GM18517 (cell line): ENCODE measurements around the gene ABCC4.
A peak's percentile ranks its signal among the peaks of the same experiment; 100 is the strongest.
"Not testable (repeated sequence)": the region's sequence is repeated elsewhere in the genome, so short reads cannot be mapped to it uniquely, and the experiment has no call there.

Experiments
- ATAC-seq: cut with Tn5 transposase; IDR thresholded peaks from one replicate; pipeline ENCODE4 v1.9.1; 2021; ENCODE audit warnings: mild to moderate bottlenecking, moderate library complexity; ENCODE audit not compliant: unreplicated experiment

The ABCC4 gene

DNA sequence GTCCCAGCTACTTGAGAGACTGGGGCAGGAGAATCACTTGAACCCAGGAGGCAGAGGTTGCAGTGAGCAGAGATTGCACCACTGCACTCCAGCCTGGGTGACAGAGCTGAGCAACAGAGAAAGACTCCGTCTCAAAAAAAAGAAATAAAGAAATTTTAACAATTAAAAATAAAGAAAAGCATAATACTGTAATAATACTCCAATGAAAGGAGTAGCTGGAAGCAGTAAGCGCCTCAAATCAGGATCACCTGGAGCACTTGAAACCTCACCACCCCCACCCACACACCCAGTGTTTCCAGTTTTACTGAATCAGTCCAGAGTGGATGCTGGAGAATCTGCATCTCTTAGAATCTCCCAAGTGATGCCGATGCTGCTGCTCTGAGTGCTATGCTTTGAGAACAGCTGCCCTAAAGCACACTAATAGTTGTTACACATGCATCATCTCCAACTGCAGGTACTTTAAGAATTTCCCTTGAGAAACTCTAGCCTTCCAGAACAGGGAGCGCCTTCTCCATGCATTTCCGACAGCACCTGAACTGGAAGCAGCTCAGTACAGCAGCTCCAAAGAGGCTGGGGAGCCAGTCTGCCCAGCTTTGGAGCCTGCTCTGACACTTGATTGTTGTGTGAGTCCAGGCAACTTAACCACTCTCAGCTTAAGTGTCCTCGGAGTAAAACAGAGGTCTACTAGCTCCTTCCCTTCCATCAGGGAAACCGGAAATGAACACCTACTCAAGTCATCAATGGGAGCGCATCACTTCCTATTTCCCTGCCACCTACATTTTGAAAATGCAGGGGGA is 2.9 kb downstream of the ABCC4 start:
- no peak for ATAC-seq

DNA sequence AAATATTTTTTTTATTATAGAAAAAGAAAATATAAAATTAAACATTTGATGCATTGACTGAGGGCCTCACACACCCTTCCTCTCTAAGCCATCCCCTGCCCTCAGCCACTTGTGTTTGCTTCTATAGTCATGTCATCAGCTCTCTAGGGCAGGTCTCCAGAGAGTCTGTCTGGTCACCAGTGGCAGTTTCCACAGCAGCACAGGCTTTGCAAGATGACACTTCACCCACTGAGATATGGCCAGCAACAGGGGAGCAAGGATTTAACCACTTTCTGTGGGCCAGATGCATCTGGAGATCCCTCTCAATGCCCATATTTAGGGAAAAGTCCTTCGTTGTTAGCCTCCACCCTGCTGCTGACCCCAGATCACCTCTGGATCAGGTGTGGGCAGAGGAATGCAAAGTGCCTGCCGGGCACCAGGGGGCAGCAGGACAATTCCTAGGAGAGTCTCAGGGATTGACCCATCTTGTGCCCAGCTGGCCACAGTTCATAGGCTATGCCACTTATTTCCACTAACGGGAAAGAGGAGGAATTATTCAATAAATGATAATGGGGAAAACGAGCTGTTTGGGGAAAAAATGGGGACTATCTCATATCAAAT is 4.8 kb downstream of the ABCC4 start:
- no peak for ATAC-seq

DNA sequence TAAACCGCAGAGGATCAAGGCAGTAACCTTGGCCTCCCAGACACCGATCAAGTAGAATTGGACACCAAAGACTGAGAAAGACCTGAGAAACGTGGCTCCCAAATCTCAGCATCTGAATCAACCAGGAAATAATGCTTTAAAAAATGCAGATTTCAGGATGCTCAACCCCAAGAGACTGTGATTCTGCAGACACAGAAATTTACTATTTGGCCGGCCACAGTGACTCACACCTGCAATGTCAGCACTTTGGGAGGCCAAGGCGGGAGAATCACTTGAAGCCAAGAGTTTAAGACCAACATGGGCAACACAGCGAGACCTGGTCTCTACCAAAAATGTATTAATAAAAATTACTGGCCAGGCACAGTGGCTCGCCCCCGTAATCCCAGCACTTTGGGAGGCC is 6.2 kb downstream of the ABCC4 start:
- no peak for ATAC-seq

DNA sequence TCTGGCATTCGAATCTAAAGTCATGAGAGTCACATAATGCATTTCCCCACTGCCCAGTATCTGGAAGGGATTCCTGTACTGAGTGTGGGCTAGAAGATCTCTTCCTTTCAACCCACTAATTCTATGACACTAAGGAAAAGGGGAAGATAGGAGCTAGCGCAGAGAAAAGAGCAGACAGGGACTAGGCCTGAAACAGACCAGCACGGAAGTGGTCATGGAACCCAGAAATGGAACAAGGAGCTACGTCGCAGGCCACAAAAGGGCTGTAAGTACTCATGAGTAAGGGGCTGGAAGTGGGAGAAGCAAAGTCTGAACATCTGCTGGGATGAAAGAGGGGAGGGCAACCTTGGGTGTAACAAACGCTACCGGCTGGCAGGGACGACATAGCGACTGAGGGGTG is 8.6 kb downstream of the ABCC4 start:
- no peak for ATAC-seq

DNA sequence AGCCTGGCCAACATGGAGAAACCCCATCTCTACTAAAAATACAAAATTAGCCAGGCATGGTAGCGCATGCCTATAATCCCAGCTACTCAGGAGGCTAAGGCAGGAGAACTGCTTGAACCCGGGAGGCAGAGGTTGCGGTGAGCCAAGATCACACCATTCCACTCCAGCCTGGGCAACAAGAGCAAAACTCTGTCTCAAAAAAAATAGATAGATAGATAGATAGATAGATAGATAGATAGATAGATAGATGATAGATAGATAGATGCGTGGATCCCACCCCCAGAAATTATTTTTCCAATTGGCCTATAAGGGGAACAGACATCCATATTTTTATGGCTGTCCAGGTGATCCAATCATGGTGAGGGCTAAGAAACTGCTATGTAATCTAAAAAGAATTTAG is 11.3 kb downstream of the ABCC4 start:
- not testable (repeated sequence) for ATAC-seq

DNA sequence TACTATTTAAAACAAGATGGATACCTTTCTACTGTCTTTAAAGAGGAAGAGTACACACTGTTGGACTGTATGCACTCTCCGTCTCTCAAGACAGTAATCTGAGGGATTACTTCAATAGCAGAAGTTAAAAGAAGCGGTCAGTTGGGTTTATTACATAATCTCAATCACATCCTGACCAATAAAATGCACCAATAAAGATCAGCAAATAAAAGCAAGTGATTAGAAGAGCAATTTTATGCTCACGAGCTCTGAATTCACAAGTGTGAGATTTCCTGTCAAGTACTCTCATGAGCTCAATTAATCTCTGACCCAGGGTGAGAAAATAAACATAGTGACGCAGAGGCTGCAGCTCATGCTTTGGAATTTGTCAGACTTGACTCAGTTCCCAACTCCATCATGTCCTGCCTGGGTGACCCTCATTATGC is 12.2 kb downstream of the ABCC4 start:
- no peak for ATAC-seq

DNA sequence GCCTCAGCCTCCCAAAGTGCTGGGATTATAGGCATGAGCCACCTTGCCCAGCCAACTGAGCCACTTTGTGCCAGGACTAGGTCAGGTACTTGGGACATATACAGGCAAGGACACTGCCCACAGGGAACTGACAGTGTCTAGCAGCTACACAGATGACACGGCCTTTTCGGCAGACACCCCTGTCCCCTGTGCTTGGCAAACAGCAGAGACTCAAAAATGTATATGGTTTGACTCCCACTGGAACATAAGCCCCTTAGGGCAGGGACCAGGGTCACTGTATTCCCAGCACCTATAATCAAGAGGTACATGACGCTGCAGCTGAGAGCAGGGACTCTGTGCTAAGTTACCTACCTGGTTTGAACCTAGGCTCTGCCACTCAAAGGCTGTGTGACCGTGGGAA is 16.8 kb downstream of the ABCC4 start:
- ATAC-seq = no peak

DNA sequence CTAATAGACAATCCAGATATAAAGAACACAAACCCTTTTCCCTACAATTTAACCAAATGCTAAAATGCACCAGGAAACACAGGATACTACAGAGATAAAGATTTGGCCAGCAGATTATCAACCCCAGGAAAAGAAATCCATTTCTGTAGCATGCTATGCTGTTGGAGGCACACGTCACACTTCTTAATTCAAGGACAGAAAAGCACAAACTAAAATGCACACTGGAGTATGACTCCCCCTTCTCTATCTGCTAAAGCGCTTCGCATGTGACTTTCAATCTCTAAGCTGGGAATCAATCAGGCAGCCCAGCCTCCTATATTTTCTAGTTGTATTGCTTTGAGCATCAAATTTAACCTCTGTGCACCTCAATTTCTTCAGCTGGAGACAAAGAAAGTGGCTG is 22.2 kb downstream of the ABCC4 start:
- no peak for ATAC-seq

DNA sequence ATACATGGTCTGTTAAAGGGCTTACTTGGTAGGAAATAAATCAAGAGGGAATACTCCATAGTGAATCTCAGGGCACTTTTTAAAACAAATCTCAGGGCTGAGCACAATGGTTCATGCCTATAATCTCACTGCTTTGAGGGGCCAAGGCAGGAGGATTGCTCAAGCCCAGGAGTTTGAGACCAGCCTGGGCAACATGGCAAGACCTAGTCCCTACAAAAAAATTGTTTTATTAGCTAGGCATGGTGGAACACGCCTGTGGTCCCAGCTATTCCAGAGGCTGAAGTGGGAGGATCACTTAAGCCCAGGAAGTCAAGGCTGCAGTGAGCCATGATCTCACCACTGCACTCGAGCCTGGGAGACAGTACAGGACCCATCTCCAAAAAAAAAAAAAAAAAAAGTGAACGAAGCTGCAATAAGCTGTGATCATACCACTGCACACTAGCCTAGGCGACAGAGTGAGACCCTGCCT is 25.2 kb downstream of the ABCC4 start:
- no peak for ATAC-seq

DNA sequence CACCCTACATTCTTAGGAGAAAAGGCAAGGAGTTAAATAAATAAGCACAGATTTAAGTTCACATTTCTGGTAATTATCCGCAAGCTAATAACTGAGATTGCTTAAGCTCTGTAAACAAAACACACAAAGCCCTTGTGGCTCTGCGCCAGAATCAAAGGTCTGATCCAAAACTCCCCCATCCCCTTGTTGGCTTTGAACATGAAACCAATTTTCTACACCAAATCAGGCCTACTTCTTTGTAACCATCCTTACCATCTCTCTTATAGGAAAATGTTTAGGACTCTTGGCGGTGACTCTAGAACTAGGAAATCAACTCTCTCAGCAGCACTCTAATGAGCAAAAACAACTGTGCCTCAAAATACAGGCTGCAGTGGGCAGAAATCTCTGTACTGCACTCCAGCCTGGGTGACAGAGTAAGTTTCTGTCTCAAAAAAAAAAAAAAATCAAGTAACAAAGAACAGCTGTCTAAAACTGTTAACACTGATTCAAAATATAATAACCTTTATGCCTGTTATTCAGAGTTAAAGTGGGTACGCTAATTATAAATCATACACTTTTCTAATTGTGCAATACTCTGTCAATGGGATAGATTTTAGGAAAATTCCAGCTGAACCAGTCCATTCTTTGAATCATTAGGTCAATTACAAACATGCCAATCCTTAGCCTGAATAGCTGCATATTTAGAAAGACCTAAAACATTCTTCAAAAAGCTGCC is 25.8 kb downstream of the ABCC4 start:
- no peak for ATAC-seq

DNA sequence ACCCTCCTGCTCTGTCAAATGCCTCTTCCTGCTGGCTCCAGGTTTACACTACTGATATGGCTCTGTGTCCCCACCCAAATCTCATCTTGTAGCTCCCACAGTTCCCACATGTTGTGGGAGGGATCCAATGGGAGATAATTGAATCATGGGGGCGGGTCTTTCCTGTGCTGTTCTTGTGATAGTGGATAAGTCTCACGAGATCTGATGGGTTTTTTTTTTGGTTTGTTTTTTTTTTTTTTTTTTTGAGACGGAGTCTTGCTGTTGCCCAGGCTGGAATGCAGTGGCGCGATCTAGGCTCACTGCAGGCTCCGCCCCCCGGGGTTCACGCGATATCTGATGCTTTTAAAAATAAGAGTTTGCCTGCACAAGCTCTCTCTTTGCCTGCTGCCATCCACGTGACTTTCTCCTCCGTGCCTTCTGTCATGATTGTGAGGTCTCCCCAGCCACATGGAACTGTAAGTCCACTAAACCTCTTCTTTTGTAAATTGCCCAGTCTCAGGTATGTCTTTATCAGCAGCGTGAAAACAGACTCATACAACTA is 27.6 kb downstream of the ABCC4 start:
- not testable (repeated sequence) for ATAC-seq

DNA sequence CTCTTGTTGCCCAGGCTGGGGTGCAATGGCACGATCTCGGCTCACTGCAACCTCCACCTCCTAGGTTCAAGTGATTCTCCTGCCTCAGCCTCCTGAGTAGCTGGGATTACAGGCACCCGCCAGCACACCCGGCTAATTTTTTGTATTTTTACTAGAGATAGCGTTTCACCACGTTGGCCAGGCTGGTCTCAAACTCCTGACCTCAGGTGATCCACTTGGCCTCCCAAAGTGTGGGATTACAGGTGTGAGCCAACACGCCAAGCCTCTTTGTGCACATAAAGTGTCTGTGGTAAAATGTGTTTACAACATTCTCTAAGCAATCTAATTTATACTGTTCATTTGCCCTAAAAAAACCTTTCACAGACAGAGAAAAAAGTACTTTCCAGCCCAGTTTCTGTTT is 29.2 kb downstream of the ABCC4 start:
- not testable (repeated sequence) for ATAC-seq

DNA sequence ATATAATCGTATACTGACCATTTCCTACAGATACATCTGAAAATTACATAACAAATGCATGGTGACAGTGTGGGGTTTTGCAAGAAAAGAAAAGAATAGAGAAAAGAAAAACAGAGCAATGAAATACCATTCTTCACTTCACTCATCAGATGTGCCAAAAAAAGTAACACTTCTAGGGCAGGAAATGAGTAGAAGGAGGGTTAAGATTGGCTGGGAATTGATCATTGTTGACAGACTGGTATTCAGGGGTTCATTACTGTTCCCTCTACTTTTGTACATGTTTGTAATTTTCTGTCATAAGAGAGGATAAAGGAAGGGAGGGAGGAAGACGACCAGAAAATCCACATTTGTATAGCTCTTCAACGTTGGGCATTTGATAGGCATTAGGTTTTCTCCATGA is 31.5 kb downstream of the ABCC4 start:
- ATAC-seq = no peak

DNA sequence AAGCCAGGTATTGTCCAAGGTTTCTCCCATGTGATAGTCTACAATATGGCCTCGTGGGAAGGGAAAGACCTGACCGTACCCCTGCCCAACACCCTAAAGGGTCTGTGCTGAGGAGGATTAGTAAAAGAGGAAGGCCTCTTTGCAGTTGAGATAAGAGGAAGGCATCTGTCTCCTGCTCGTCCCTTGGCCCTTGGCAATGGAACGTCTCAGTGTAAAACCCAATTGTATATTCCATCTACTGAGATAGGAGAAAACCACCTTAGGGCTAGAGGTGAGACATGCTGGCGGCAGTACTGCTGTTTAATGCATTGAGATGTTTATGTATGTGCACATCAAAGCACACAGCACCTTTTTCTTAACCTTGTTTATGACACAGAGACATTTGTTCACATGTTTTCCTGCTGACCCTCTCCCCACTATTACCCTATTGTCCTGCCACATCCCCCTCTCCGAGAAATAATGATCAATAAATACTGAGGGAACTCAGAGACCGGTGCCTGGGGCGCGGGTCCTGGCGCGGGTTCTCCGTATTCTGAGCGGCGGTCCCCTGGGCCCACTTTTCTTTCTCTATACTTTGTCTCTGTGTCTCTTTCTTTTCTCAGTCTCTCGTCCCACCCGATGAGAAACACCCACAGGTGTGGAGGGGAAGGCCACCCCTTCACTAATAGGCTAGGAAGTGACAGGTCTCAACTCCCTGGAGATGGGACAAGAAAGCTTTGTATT is 32.7 kb downstream of the ABCC4 start:
- not testable (repeated sequence) for ATAC-seq

DNA sequence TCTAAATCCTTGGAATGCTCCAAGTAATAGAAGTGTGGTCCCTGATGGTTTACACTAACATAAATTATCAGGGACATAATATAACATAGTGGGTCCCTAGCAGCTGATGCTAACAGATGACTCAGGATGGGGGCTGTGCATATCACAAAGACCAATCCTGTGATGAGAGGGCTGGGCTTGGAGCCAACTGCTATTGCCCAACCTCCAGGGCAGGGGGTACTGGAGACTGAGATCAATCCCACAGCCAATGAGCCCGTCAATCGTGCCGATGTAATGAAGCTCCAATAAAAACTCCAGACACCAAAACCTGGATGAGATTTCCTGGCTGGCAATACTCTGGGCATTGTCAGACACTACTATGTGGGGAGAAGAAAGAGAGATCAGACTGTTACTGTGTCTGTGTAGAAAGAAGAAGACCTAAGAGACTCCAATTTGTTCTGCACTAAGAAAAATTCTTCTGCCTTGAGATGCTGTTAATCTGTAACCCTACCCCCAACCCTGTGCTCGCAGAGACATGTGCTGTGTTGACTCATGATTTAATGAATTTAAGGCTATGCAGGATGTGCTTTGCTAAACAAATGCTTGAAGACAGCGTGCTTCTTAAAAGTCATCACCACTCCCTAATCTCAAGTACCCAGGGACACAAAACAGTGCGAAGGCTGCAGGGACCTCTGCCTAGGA is 33.4 kb downstream of the ABCC4 start:
- no peak for ATAC-seq

DNA sequence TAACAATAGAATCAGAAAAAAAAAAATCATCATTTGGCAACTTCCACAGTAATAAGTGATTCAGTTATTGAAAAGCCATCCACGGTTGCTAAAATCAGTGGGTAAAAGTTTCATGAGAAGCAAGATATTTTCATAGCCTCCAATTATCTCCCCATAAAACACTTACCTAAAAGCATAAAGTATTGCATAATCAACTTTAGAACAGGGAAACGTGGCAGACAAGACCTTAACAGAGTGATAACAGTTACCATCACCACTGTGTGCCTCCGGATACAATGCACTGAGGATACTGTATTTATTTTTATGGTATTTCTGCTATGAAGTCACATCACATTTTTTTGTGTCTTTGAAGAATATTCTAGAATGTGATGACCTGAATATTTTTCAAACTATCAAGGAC is 37.0 kb downstream of the ABCC4 start:
- ATAC-seq = no peak

DNA sequence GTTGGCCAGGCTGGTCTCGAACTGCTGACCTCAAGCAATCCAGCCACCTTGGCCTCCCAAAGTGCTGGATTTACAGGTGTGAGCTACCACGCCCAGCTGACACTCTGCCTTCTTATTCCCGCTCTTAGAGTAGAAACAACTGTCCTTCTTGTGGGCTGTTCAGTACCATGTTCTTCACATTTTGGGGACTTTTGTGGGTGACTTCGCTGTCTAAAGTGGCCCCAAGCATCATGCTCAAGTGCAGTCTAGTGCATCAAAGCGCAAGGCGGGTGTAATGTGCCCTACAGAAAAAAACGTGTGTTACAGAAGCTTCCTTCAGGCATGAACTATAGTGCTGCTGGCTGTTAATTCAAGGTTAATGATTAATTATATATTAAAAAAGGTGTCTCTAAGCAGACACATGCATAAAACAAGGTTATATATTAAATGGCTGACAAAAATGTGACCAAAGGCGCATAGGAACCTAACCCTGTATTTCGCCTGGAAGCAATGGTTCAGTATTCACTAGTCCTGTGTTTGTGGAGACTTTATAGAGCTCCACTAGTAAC is 38.3 kb downstream of the ABCC4 start:
- ATAC-seq = no peak

DNA sequence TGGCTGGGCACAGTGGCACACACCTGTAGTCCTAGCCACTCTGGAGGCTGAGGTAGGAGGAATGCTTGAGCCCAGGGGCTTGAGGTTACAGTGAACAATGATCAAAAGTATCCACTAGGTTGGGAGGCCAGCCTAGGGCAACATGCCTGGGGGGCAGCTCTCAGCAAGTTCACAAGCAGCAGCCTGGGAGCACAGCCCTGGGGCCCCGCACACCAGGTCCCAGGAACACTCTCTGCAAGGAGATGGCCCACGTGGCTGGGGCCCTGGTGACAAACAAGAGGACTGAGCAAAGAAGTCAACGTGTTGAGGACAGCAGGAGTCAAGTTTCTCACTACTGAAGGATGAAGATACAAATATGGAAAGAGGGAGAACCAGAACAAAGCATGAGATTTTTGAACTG is 39.3 kb downstream of the ABCC4 start:
- ATAC-seq = no peak

DNA sequence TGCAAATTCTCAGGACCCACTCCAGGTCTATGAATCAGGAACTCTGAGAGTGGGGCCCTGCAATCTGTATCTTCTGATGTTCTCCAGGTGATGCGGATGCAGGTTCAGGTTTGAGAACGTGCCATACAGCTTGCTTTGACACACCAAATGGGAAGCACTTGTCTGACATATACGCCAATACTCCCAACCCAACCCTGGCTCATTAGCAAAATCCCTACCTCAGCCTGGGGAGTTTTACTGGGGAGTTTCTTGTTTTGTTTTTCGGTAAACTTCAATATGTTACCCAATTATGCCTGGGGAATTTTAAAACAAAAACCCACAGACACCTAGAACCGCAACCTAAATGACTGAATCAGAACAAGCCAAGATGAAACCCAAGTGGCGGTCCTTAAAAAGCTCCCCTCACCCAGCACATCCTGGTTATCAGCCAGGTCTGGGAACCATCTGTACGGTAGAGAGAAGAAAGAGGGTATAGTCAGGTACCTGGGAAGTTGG is 41.2 kb downstream of the ABCC4 start:
- ATAC-seq = peak; percentile 46

DNA sequence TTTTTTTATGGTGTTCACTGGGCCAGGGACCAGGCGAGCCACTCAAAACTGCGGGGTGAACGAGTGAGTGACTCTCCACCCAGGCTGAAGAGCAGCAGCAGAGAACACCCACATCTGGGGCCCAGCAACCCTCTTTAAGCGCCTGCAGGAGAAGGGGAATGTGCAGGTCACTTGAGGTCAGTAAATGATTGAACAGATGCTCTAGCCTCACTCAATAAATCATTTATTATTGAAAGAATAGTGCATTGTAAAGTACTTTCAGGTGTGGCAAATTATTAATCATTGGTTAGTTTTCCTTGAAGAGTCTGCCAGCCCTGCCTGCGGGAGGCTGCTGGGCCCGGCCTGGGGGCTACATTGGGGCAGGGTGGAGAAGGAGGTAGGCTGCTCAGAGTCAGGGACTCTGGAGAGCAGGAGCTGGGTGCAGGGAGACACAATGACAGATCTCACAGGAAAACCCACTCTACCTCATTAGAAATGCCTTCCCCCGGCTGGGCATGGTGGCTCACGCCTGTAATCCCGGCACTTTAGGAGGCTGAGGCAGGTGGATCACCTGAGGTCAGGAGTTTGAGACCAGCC is 42.5 kb downstream of the ABCC4 start:
- ATAC-seq = peak; percentile 70
